ENCODE results near the gene KSR2. TPM values are rescaled to one million over a fixed set of nuclear protein-coding genes. Genes with fewer than 3 reads are reported as not detected.
"Not testable (repeated sequence)": the region's sequence is repeated elsewhere in the genome, so short reads cannot be mapped to it uniquely, and the experiment has no call there.

KSR2 gene
- total RNA-seq, 2 donors from 2014 or later: 0.66 to 1.0 TPM

DNA sequence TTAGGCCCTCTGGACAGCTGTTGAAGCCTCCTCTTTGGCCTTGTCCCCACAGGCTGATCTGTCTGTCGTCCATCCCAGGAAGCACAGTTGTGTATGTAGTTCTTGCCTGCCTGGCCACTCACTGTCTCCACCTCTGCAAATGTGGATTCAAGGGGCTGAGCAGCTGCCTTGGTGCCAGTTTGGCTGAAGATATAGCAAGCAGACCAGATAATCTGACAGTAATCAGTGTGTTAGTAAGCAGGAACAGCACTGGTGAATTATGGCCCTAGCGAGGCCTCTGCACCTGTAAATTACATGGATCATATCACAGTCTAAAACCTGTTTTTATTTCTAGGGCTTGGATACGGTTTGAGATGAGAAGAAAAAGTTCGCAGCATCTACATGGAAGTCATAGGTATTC, 324.8 kb downstream of the KSR2 start:
- no peak for DNase-seq
- WGBS, 2 donors: 79 to 93% methylated on average over 4 of the region's 4 CpGs
- no peak for ATAC-seq
- Histone ChIP-seq H3K27ac (no peak overlapping the region), H3K27me3 (no peaks in the 10 kb centered on the region), H3K36me3 (replicated peaks in 1 of 2; ENCODE audit: insufficient read depth in 1 of 2, low read depth in 2 of 2) (no peaks in the 10 kb centered on the region), H3K4me1 (no peaks in the 10 kb centered on the region), H3K9me3 (no peaks in the 10 kb centered on the region), H3K4me3 (no peak overlapping the region)
- intact Hi-C loops (cut with DNase I): no loop called here
- no peak for TF ChIP-seq POLR2A (IDR thresholded peaks at IDR 0.05)
- TF ChIP-seq, protein P1, sequence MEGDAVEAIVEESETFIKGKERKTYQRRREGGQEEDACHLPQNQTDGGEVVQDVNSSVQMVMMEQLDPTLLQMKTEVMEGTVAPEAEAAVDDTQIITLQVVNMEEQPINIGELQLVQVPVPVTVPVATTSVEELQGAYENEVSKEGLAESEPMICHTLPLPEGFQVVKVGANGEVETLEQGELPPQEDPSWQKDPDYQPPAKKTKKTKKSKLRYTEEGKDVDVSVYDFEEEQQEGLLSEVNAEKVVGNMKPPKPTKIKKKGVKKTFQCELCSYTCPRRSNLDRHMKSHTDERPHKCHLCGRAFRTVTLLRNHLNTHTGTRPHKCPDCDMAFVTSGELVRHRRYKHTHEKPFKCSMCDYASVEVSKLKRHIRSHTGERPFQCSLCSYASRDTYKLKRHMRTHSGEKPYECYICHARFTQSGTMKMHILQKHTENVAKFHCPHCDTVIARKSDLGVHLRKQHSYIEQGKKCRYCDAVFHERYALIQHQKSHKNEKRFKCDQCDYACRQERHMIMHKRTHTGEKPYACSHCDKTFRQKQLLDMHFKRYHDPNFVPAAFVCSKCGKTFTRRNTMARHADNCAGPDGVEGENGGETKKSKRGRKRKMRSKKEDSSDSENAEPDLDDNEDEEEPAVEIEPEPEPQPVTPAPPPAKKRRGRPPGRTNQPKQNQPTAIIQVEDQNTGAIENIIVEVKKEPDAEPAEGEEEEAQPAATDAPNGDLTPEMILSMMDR (IDR thresholded peaks at IDR 0.05): no peak

DNA sequence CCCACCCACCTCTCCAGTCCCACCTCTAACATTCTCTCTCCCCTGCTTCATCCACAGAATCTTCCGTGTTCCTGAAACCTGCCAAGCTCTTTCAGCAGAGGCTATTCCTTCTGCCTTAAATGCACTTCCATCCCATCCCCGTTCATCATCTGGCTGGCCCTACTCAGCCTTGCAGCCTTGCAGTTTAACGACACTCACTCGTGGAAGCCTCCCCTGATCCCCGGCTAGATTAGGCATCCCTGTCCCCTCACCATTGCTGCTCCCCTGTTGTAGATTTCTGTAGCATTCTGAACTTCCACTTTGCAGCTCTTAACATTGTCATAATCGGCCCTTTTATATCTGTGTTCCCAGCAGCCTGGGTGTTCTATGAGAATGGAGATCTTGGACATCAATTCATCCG, 326.9 kb downstream of the KSR2 start:
- TF ChIP-seq, protein P1 (IDR thresholded peaks at IDR 0.05): no peak
- no peak for TF ChIP-seq POLR2A (IDR thresholded peaks at IDR 0.05)

DNA sequence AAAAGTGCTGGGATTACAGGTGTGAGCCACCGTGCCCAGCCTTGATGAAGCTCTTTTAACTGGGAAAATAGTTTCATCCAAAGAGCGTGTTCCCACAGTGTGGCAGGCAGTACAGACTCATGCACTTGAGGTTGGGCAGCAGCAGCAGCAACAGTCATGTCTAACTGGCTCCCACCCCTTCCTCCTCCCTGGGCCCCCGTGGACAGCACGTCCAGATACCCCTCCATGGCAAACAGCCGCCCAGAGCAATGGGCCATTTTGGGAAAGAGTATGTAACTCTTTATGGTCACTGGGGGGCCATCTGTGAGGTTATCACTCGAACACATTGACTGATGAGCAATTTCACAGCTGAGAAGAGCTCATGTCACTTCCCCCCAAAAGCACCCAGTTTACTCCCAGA, 328.3 kb downstream of the KSR2 start:
- Histone ChIP-seq H3K4me1 (no peaks in the 10 kb centered on the region), H3K9me3 (peaks cover 0 to 9% (median 0%) of the 10 kb centered on the region in 3 donors), H3K27ac (no peak overlapping the region), H3K4me3 (no peak overlapping the region), H3K27me3 (no peaks in the 10 kb centered on the region), H3K36me3 (replicated peaks in 1 of 2; ENCODE audit: insufficient read depth in 1 of 2, low read depth in 2 of 2) (no peaks in the 10 kb centered on the region)
- WGBS, 2 donors: 72 to 79% methylated on average over 3 to 6 of the region's 6 CpGs
- TF ChIP-seq, protein P1 (IDR thresholded peaks at IDR 0.05): no peak
- TF ChIP-seq POLR2A (IDR thresholded peaks at IDR 0.05): no peak
- DNase-seq: no peak
- intact Hi-C loops (cut with DNase I): no loop called here
- no peak for ATAC-seq

More for the DNA sequence above, 326.9 kb downstream of the KSR2 start:
- Histone ChIP-seq H3K4me1 (no peaks in the 10 kb centered on the region), H3K27me3 (no peaks in the 10 kb centered on the region), H3K4me3 (no peak overlapping the region), H3K36me3 (replicated peaks in 1 of 2; ENCODE audit: insufficient read depth in 1 of 2, low read depth in 2 of 2) (no peaks in the 10 kb centered on the region), H3K27ac (no peak overlapping the region), H3K9me3 (peaks cover 0 to 6% (median 0%) of the 10 kb centered on the region in 3 donors)
- ATAC-seq (no peak), DNase-seq (no peak)
- intact Hi-C loops (cut with DNase I): no loop called here
- WGBS, 2 donors: 70 to 77% methylated on average over 7 of the region's 7 CpGs

DNA sequence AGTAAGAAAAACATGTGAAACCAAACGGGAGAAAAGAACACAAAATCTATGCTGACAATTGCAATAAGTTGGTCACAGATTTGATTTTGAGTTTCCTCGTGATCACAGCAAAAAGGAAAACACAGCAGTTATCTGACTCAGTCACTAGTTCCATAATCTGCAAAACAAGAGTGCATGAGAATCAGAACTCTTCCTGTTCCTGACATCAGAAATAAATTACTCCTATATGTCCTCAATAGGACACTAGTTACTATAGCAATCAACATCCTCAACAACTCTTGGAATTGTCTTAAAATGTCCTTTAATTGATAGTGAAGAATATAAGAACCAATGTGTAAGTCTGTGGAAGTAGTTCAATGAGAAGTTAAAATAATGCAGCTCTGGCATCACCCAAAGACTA, 339.3 kb downstream of the KSR2 start:
- no peak for TF ChIP-seq POLR2A (IDR thresholded peaks at IDR 0.05)
- TF ChIP-seq, protein P1 (IDR thresholded peaks at IDR 0.05): no peak
- Histone ChIP-seq H3K9me3 (no peaks in the 10 kb centered on the region), H3K4me1 (no peaks in the 10 kb centered on the region), H3K4me3 (no peak overlapping the region), H3K27me3 (no peaks in the 10 kb centered on the region), H3K27ac (no peak overlapping the region), H3K36me3 (replicated peaks in 1 of 2; ENCODE audit: insufficient read depth in 1 of 2, low read depth in 2 of 2) (no peaks in the 10 kb centered on the region)
- intact Hi-C loops (cut with DNase I): no loop called here
- no peak for ATAC-seq
- DNase-seq: no peak
- 38 to 65% methylated on average over 2 of the region's 2 CpGs for WGBS, 2 donors

DNA sequence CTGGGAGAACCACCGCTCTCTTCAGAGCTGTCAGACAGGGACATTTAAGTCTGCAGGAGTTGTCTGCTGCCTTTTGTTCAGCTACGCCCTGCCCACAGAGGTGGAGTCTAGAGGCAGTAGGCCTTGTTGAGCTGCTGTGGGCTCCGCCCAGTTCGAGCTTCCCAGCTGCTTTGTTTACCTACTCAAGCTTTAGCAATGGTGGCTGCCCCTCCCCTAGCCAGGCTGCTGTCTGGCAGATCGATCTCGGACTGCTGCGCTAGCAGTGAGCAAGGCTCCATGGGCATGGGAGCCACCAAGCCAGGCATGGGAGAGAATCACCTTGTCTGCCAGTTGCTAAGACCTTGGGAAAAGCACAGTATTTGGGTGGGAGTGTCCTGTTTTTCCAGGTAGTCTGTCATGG, 340.1 kb downstream of the KSR2 start:
- ATAC-seq; H3K9me3 ChIP-seq; H3K4me1 ChIP-seq; H3K36me3 ChIP-seq (replicated peaks in 1 of 2; ENCODE audit: insufficient read depth in 1 of 2, low read depth in 2 of 2); DNase-seq; H3K27me3 ChIP-seq; H3K27ac ChIP-seq; intact Hi-C loops (cut with DNase I); H3K4me3 ChIP-seq: not testable (repeated sequence)
- 63 to 76% methylated on average over 4 to 7 of the region's 7 CpGs for WGBS, 2 donors
